CD14-positive monocyte (primary cell): Measurements from ENCODE around the gene NDUFAF2. TPM values are rescaled to one million over a fixed set of nuclear protein-coding genes. Genes with fewer than 3 reads are reported as not detected.

Source experiments
- DNase-seq, 3 donors: peaks; one replicate each; pipeline ENCODE4 v3.0.0-alpha.2; 2011 to 2022
- H2AFZ ChIP-seq: 2 replicates; pipeline ENCODE4 v1.6.0; 2012; ENCODE audit warnings: mild to moderate bottlenecking, low read depth, low read length, inconsistent platforms; ENCODE audit not compliant: insufficient read depth, poor library complexity, severe bottlenecking
- H3K27ac ChIP-seq, 2 donors: 1 replicate in 1 of 2; 2 replicates in 1 of 2; pipeline ENCODE4 v1.5.1; 2012 to 2013; ENCODE audit warnings: low read length in 2 of 2, control low read depth in 1 of 2, inconsistent platforms in 1 of 2, low read depth in 1 of 2, mild to moderate bottlenecking in 1 of 2
- H3K27me3 ChIP-seq, 2 donors: one replicate each; pipeline versions ENCODE4 v1.6.0 to v1.6.1; 2011 to 2013; ENCODE audit warnings: low read length in 2 of 2; ENCODE audit not compliant: control insufficient read depth in 2 of 2, insufficient read depth in 2 of 2
- H3K36me3 ChIP-seq, 2 donors: replicated peaks in 1 of 2; 1 replicate in 1 of 2; 2 replicates in 1 of 2; pipeline versions ENCODE4 v1.5.1 to v1.6.1; 2012 to 2013; ENCODE audit warnings: low read length in 2 of 2, control low read depth in 1 of 2, inconsistent platforms in 1 of 2, mild to moderate bottlenecking in 1 of 2; ENCODE audit not compliant: insufficient read depth in 2 of 2, control insufficient read depth in 1 of 2
- H3K4me1 ChIP-seq, 2 donors: 1 replicate in 1 of 2; 2 replicates in 1 of 2; pipeline versions ENCODE4 v1.5.1 to v1.6.1; 2012 to 2013; ENCODE audit warnings: low read length in 2 of 2, control low read depth in 1 of 2, inconsistent platforms in 1 of 2, mild to moderate bottlenecking in 1 of 2, moderate library complexity in 1 of 2; ENCODE audit not compliant: insufficient read depth in 2 of 2, control insufficient read depth in 1 of 2
- H3K4me2 ChIP-seq: replicated peaks from 2 replicates; pipeline ENCODE3; 2012; ENCODE audit warnings: low read length, moderate library complexity, mild to moderate bottlenecking; ENCODE audit not compliant: poor library complexity, severe bottlenecking; ENCODE audit errors: extremely low read depth
- H3K4me3 ChIP-seq, 3 experiments: fragments of 200-600 bp in 1 of 3; sonication (generic) in 1 of 3; replicated peaks in 1 of 3; 1 replicate in 2 of 3; 2 replicates in 1 of 3; pipeline ENCODE4 v1.5.1; 2011 to 2013; ENCODE audit warnings: low read length in 3 of 3, mild to moderate bottlenecking in 3 of 3, control low read depth in 2 of 3, low read depth in 2 of 3, inconsistent platforms in 1 of 3, moderate library complexity in 1 of 3
- H3K79me2 ChIP-seq: 2 replicates; pipeline ENCODE4 v1.6.0; 2012; ENCODE audit warnings: mild to moderate bottlenecking, control low read depth, inconsistent platforms, low read length, moderate library complexity; ENCODE audit not compliant: insufficient read depth
- H3K9ac ChIP-seq: 2 replicates; pipeline ENCODE4 v1.6.0; 2017; ENCODE audit warnings: low read length, mild to moderate bottlenecking; ENCODE audit not compliant: insufficient read depth, poor library complexity, severe bottlenecking
- H3K9me3 ChIP-seq, 2 donors: replicated peaks in 1 of 2; 1 replicate in 1 of 2; 2 replicates in 1 of 2; pipeline versions ENCODE4 v1.5.1 to v1.6.1; 2012 to 2013; ENCODE audit warnings: low read length in 2 of 2, control low read depth in 1 of 2; ENCODE audit not compliant: control insufficient read depth in 1 of 2, insufficient read depth in 1 of 2
- H4K20me1 ChIP-seq: 2 replicates; pipeline ENCODE4 v1.6.0; 2012; ENCODE audit warnings: mild to moderate bottlenecking, low read length, control low read depth, moderate library complexity; ENCODE audit not compliant: insufficient read depth
- H3K27ac Mint-ChIP-seq, 7 donors: one replicate each; pipeline ENCODE4 v1.8.0; 2020; ENCODE audit warnings: mild to moderate bottlenecking in 7 of 7, mixed read lengths in 7 of 7, moderate library complexity in 6 of 7, inconsistent platforms in 2 of 7
- H3K27me3 Mint-ChIP-seq, 3 donors: one replicate each; pipeline ENCODE4 v1.8.0; 2021 to 2022; ENCODE audit warnings: low read depth in 3 of 3, mild to moderate bottlenecking in 3 of 3, mixed read lengths in 3 of 3, moderate library complexity in 3 of 3, inconsistent platforms in 1 of 3
- H3K36me3 Mint-ChIP-seq, 2 donors: one replicate each; pipeline ENCODE4 v1.8.0; 2020; ENCODE audit warnings: mixed read lengths in 2 of 2, inconsistent platforms in 1 of 2, mild to moderate bottlenecking in 1 of 2
- H3K4me1 Mint-ChIP-seq: one replicate; pipeline ENCODE4 v1.8.0; 2020; ENCODE audit warnings: mild to moderate bottlenecking, mixed read lengths
- H3K4me3 Mint-ChIP-seq, 2 donors: one replicate each; pipeline ENCODE4 v1.8.0; 2020; ENCODE audit warnings: mild to moderate bottlenecking in 2 of 2, mixed read lengths in 2 of 2, moderate library complexity in 1 of 2
- H3K9me3 Mint-ChIP-seq, 7 donors: one replicate each; pipeline ENCODE4 v1.8.0; 2020 to 2022; ENCODE audit warnings: mixed read lengths in 7 of 7, mild to moderate bottlenecking in 6 of 7, moderate library complexity in 6 of 7, inconsistent platforms in 2 of 7
- CTCF ChIP-seq: fragments of 200-600 bp; IDR thresholded peaks from one replicate; pipeline ENCODE4 v1.8.0; 2022; ENCODE audit warnings: antibody characterized with exemption, mild to moderate bottlenecking
- WGBS: methylation state at CpG from one replicate; pipeline ENCODE4 v1.1.5; 2013; ENCODE audit warnings: missing lambda C conversion rate; ENCODE audit not compliant: insufficient coverage; 5-methylcytosine and 5-hydroxymethylcytosine counted together
- intact Hi-C, 2 donors: fragments of 100-400 bp; cut with micrococcal nuclease; formaldehyde crosslinking; loops; one replicate each; pipeline versions ENCODE4 v1.15.0 to v1.15.1; 2023
- polyA plus RNA-seq, 3 donors: library from polyadenylated mRNA; depleted of rRNA in 1 of 3; unstranded in 2 of 3; stranded (reverse) in 1 of 3; fragments of 300-500 nt in 2 of 3; fragments of >200 nt in 1 of 3; fragmentation: Illumina TruSeq in 2 of 3; gene quantifications; 1 replicate in 2 of 3; 2 replicates in 1 of 3; pipeline ENCODE4 v1.2.3, GENCODE V29; 2012 to 2021

Gene NDUFAF2
- polyA plus RNA-seq, 3 donors, result 5.9 to 29.5 (median 25.0) TPM

DNA sequence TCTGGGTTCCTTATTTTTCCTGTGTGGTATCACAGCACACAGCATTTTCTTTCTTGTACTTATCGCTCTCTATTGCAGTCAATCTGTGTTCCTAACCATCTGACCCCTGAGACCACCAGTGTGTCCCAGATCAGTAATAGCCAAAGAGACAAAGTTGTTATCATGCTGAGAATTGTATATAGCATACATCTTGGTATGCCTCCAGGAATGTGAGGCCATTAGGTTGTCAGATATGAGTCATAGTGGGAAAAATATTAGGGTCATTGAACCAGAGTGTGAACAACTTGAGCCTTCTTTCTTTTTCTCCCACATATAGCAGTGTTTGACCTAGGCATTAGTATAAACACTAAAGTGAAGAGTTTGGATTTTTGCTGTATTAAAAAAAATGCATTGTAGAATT lies 106.3 kb downstream of the NDUFAF2 start:
- intact Hi-C loops, result loop anchor here (10.0 kb wide), 2 partner anchors 284 to 614 kb away; partner anchors contain the start of gene ZSWIM6 (in 1 of the 2)
- no CpG with 5 or more reads among the region's 1 CpG for WGBS

DNA sequence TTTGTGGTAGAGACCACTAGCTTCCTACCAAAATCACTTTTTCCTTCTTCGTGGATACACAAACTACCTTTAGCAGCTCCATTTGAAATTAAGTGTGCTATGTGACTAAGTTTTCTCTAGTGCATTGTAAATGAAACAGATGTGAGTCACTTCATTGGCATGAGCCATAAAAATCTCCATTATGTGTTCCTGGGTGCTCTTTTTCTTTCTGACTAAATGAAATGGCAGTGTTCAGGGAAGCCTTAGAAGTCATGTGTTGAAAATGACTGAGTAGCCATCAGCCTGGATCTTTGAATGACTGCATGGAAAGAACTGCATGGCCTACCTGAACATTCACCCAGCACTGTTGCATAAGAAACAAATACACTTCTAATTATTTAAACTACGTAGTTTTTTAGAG lies 107.9 kb downstream of the NDUFAF2 start:
- Histone ChIP-seq H4K20me1 (no peaks in the 10 kb centered on the region), H2AFZ (no peak overlapping the region), H3K27ac (no peak overlapping the region), H3K9me3 (no peaks in the 10 kb centered on the region), H3K27me3 (no peaks in the 10 kb centered on the region), H3K4me1 (no peaks in the 10 kb centered on the region), H3K4me3 (no peak overlapping the region), H3K36me3 (no peaks in the 10 kb centered on the region), H3K9ac (no peak overlapping the region), H3K79me2 (no peaks in the 10 kb centered on the region), H3K4me2 (no peak overlapping the region)
- no CpG with 5 or more reads among the region's 2 CpGs for WGBS
- H3K27me3 Mint-ChIP-seq, result no peaks in the 10 kb centered on the region
- no peaks in the 10 kb centered on the region for H3K36me3 Mint-ChIP-seq
- intact Hi-C loops, result loop anchor here (10.0 kb wide), 2 partner anchors 282 to 612 kb away; partner anchors contain the start of gene ZSWIM6 (in 1 of the 2)
- no peaks in the 10 kb centered on the region for H3K9me3 Mint-ChIP-seq
- DNase-seq, result no peak
- TF ChIP-seq CTCF, result no peak
- no peak overlapping the region for H3K4me3 Mint-ChIP-seq
- no peak overlapping the region for H3K27ac Mint-ChIP-seq
- H3K4me1 Mint-ChIP-seq, result no peaks in the 10 kb centered on the region

More for the DNA sequence above, 106.3 kb downstream of the NDUFAF2 start:
- H3K27ac ChIP-seq, result no peak overlapping the region
- H3K4me1 Mint-ChIP-seq, result no peaks in the 10 kb centered on the region
- H3K36me3 ChIP-seq, result no peaks in the 10 kb centered on the region
- H3K4me3 Mint-ChIP-seq, result no peak overlapping the region
- no peak for TF ChIP-seq CTCF
- no peak overlapping the region for H3K4me3 ChIP-seq
- no peaks in the 10 kb centered on the region for H4K20me1 ChIP-seq
- no peaks in the 10 kb centered on the region for H3K27me3 ChIP-seq
- no peaks in the 10 kb centered on the region for H3K79me2 ChIP-seq
- no peak overlapping the region for H3K4me2 ChIP-seq
- no peaks in the 10 kb centered on the region for H3K4me1 ChIP-seq
- no peak overlapping the region for H3K9ac ChIP-seq
- no peak overlapping the region for H2AFZ ChIP-seq
- DNase-seq, result no peak
- H3K36me3 Mint-ChIP-seq, result peaks cover 0 to 3% of the 10 kb centered on the region in 2 donors
- H3K9me3 ChIP-seq, result no peaks in the 10 kb centered on the region
- H3K9me3 Mint-ChIP-seq, result no peaks in the 10 kb centered on the region
- H3K27ac Mint-ChIP-seq, result no peak overlapping the region
- H3K27me3 Mint-ChIP-seq, result no peaks in the 10 kb centered on the region
